Kidney epithelial cell (primary cell): ENCODE results near the gene SYT3. TPM values are rescaled to one million over a fixed set of nuclear protein-coding genes. Genes with fewer than 3 reads are reported as not detected.

Experiments used
- DNase-seq: peaks from one replicate; pipeline ENCODE4 v3.0.0-alpha.2; 2010; ENCODE audit warnings: low read depth
- H3K27me3 ChIP-seq: 2 replicates; pipeline ENCODE4 v1.6.0; 2011; ENCODE audit warnings: low read length; ENCODE audit not compliant: control insufficient read depth, insufficient read depth
- H3K36me3 ChIP-seq: 2 replicates; pipeline ENCODE4 v1.5.1; 2011; ENCODE audit warnings: low read length; ENCODE audit not compliant: control insufficient read depth, insufficient read depth
- H3K4me3 ChIP-seq: 2 replicates; pipeline ENCODE4 v1.5.1; 2011; ENCODE audit warnings: low read depth, mild to moderate bottlenecking, control low read depth, low read length
- CTCF ChIP-seq: IDR thresholded peaks from 2 replicates; pipeline ENCODE4 v1.5.1; 2011; ENCODE audit warnings: mild to moderate bottlenecking, moderate library complexity, low read length, control low read depth, inconsistent platforms; ENCODE audit not compliant: insufficient read depth, poor library complexity, severe bottlenecking
- total RNA-seq: library from RNA; depleted of rRNA; stranded (reverse); fragments of >200 nt; gene quantifications from 2 replicates; pipeline ENCODE4 v1.2.3, GENCODE V29; 2015

The SYT3 gene
- total RNA-seq, 1 donor from 2014 or later, result 0.29 TPM

- no peak overlapping the region for H3K4me3 ChIP-seq
- no peak for DNase-seq
- peaks cover 56% of the 10 kb centered on the region for H3K27me3 ChIP-seq
- H3K36me3 ChIP-seq, result no peaks in the 10 kb centered on the region
- no peak for TF ChIP-seq CTCF
Observed at GRCh38 chr19:50666346-50667176, 26.9 kb upstream of the SYT3 start.

- Histone ChIP-seq H3K4me3 (no peak overlapping the region), H3K36me3 (no peaks in the 10 kb centered on the region), H3K27me3 (peaks cover 60% of the 10 kb centered on the region)
- DNase-seq, result no peak
- no peak for TF ChIP-seq CTCF
Observed at GRCh38 chr19:50664204-50664603, 24.5 kb upstream of the SYT3 start.

GRCh38 chr19:50663482-50663790 is 23.8 kb upstream of the SYT3 start:
- Histone ChIP-seq H3K36me3 (no peaks in the 10 kb centered on the region), H3K4me3 (no peak overlapping the region), H3K27me3 (peaks cover 60% of the 10 kb centered on the region)
- peak; percentile 24 for TF ChIP-seq CTCF
- DNase-seq, result no peak

GRCh38 chr19:50662651-50663481 is 23.2 kb upstream of the SYT3 start:
- no peaks in the 10 kb centered on the region for H3K36me3 ChIP-seq
- no peak for DNase-seq
- H3K27me3 ChIP-seq, result peaks cover 57% of the 10 kb centered on the region
- TF ChIP-seq CTCF, result no peak
- no peak overlapping the region for H3K4me3 ChIP-seq

- H3K36me3 ChIP-seq, result no peaks in the 10 kb centered on the region
- no peak for DNase-seq
- peaks cover 50% of the 10 kb centered on the region for H3K27me3 ChIP-seq
- H3K4me3 ChIP-seq, result no peak overlapping the region
- TF ChIP-seq CTCF, result no peak
Observed at GRCh38 chr19:50661766-50662650, 22.3 kb upstream of the SYT3 start.
